ENCODE measurements around the gene PRAMEF12.

DNA sequence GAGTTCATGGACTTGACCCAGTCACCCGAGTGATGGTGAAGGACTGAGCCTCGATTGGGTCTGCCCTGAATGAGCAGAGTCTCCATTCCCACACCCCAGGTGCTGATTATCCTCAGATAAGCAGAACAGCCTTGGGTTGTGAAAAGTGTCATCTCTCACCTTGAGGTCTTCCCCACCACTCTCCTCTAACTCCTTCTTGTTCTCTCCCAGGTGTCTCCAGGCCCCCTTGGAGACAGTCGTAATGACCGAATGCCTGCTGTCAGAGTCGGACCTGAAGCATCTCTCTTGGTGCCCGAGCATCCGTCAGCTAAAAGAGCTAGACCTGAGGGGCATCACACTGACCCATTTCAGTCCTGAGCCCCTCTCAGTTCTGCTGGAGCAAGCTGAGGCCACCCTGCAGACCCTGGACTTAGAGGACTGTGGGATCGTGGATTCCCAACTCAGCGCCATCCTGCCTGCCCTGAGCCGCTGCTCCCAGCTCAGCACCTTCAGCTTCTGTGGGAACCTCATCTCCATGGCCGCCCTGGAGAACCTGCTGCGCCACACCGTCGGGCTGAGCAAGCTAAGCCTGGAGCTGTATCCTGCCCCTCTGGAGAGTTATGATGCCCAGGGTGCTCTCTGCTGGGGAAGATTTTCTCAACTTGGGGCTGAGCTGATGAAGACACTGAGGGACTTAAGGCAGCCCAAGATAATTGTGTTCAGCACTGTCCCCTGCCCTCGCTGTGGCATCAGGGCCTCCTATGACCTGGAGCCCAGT is 3.4 kb downstream of the PRAMEF12 start:
- TF ChIP-seq, protein P1, sequence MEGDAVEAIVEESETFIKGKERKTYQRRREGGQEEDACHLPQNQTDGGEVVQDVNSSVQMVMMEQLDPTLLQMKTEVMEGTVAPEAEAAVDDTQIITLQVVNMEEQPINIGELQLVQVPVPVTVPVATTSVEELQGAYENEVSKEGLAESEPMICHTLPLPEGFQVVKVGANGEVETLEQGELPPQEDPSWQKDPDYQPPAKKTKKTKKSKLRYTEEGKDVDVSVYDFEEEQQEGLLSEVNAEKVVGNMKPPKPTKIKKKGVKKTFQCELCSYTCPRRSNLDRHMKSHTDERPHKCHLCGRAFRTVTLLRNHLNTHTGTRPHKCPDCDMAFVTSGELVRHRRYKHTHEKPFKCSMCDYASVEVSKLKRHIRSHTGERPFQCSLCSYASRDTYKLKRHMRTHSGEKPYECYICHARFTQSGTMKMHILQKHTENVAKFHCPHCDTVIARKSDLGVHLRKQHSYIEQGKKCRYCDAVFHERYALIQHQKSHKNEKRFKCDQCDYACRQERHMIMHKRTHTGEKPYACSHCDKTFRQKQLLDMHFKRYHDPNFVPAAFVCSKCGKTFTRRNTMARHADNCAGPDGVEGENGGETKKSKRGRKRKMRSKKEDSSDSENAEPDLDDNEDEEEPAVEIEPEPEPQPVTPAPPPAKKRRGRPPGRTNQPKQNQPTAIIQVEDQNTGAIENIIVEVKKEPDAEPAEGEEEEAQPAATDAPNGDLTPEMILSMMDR (conservative IDR thresholded peaks at IDR 0.05) = no peak
- TF ChIP-seq EZH2 (IDR thresholded peaks at IDR 0.05; ENCODE audit: low read depth) = no peak

All from PC-9 (cell line).